Liver (tissue), 9 donors: ENCODE measurements around the gene CACNA1C. TPM values are rescaled to one million over a fixed set of nuclear protein-coding genes. Genes with fewer than 3 reads are reported as not detected.
A peak's percentile ranks its signal among the peaks of the same experiment; 100 is the strongest.

ENCODE experiments used
- DNase-seq: peaks from one replicate; pipeline ENCODE4 v3.0.0-alpha.2; 2017; ENCODE audit warnings: low spot score
- H3K27ac ChIP-seq, 2 donors: one replicate each; pipeline ENCODE4 v1.7.0; 2013; ENCODE audit warnings: inconsistent platforms in 2 of 2, low read length in 2 of 2, control low read depth in 1 of 2, low read depth in 1 of 2, mild to moderate bottlenecking in 1 of 2
- H3K27me3 ChIP-seq, 4 donors: one replicate each; pipeline versions ENCODE4 v1.6.1 to v1.7.0; 2013; ENCODE audit warnings: low read length in 3 of 4, inconsistent platforms in 1 of 4, mild to moderate bottlenecking in 1 of 4, moderate library complexity in 1 of 4; ENCODE audit not compliant: control insufficient read depth in 4 of 4, insufficient read depth in 4 of 4
- H3K36me3 ChIP-seq, 4 donors: one replicate each; pipeline versions ENCODE4 v1.6.1 to v1.7.0; 2013; ENCODE audit warnings: low read length in 3 of 4, mild to moderate bottlenecking in 3 of 4, low read depth in 1 of 4, moderate library complexity in 1 of 4; ENCODE audit not compliant: control insufficient read depth in 4 of 4, insufficient read depth in 3 of 4
- H3K4me1 ChIP-seq, 4 donors: one replicate each; pipeline versions ENCODE4 v1.6.1 to v1.7.0; 2013; ENCODE audit warnings: low read length in 3 of 4, mild to moderate bottlenecking in 3 of 4, moderate library complexity in 1 of 4; ENCODE audit not compliant: control insufficient read depth in 4 of 4, insufficient read depth in 4 of 4
- H3K4me3 ChIP-seq, 3 donors: one replicate each; pipeline versions ENCODE4 v1.6.1 to v1.7.0; 2013; ENCODE audit warnings: low read length in 3 of 3, control low read depth in 1 of 3, low read depth in 1 of 3, mild to moderate bottlenecking in 1 of 3
- H3K9ac ChIP-seq, 2 donors: one replicate each; pipeline ENCODE4 v1.7.0; 2013; ENCODE audit warnings: low read length in 2 of 2, mild to moderate bottlenecking in 2 of 2, moderate library complexity in 2 of 2, control low read depth in 1 of 2, low read depth in 1 of 2
- H3K9me3 ChIP-seq, 4 donors: one replicate each; pipeline versions ENCODE4 v1.6.1 to v1.7.0; 2013; ENCODE audit warnings: low read length in 3 of 4; ENCODE audit not compliant: control insufficient read depth in 4 of 4
- FOXA1 ChIP-seq: IDR thresholded peaks from 2 replicates; pipeline ENCODE4 v1.6.1; 2016; ENCODE audit warnings: antibody characterized with exemption
- FOXA2 ChIP-seq: IDR thresholded peaks from 2 replicates; pipeline ENCODE4 v1.6.1; 2016; ENCODE audit warnings: antibody characterized with exemption
- GABPA ChIP-seq, 2 donors: IDR thresholded peaks in 1 of 2; conservative IDR thresholded peaks in 1 of 2; 2 replicates each; pipeline ENCODE4 v1.6.1; 2016; ENCODE audit warnings: antibody characterized with exemption in 2 of 2, mild to moderate bottlenecking in 1 of 2, moderate library complexity in 1 of 2
- HNF4A ChIP-seq, 2 donors: conservative IDR thresholded peaks; 2 replicates each; pipeline ENCODE4 v1.6.1; 2016; ENCODE audit warnings: antibody characterized with exemption in 2 of 2, mild to moderate bottlenecking in 2 of 2
- HNF4G ChIP-seq: IDR thresholded peaks from 2 replicates; pipeline ENCODE4 v1.6.1; 2016; ENCODE audit warnings: antibody characterized with exemption
- NR2F2 ChIP-seq: IDR thresholded peaks from 2 replicates; pipeline ENCODE4 v1.6.1; 2016; ENCODE audit warnings: antibody characterized with exemption
- REST ChIP-seq: IDR thresholded peaks from 2 replicates; pipeline ENCODE4 v1.6.1; 2016; ENCODE audit warnings: antibody characterized with exemption, mild to moderate bottlenecking
- RXRA ChIP-seq, 2 donors: IDR thresholded peaks; 2 replicates each; pipeline ENCODE4 v1.6.1; 2017 to 2018; ENCODE audit warnings: antibody characterized with exemption in 2 of 2, mild to moderate bottlenecking in 1 of 2
- TAF1 ChIP-seq: conservative IDR thresholded peaks from 2 replicates; pipeline ENCODE4 v1.6.1; 2016; ENCODE audit warnings: antibody characterized with exemption, mild to moderate bottlenecking
- YY1 ChIP-seq: IDR thresholded peaks from 2 replicates; pipeline ENCODE4 v1.6.1; 2016; ENCODE audit warnings: antibody characterized with exemption, mild to moderate bottlenecking
- ZBTB33 ChIP-seq: IDR thresholded peaks from 2 replicates; pipeline ENCODE4 v1.6.1; 2016; ENCODE audit warnings: antibody characterized with exemption
- WGBS: extraction: QIAGEN DNeasy Blood & Tissue Kit; methylation state at CpG from one replicate; pipeline ENCODE4 v1.1.7; 2013; 5-methylcytosine and 5-hydroxymethylcytosine counted together
- polyA plus RNA-seq, 2 donors: library from polyadenylated mRNA; stranded (reverse) in 1 of 2; unstranded in 1 of 2; fragments of 200-250 nt in 1 of 2; fragments of >200 nt in 1 of 2; fragmentation: Nextera tagmentation in 1 of 2; extraction: Ambion mirVana in 1 of 2; gene quantifications; one replicate each; pipeline versions ENCODE4 v1.2.1 to v1.2.3, GENCODE V29; 2013 to 2015
- total RNA-seq, 2 donors: library from RNA; depleted of rRNA; stranded (reverse); fragments of >200 nt; gene quantifications; one replicate each; pipeline ENCODE4 v1.2.3, GENCODE V29; 2014
- TF ChIP-seq, protein P1 (sequence below): IDR thresholded peaks from 2 replicates; pipeline ENCODE4 v1.6.1; 2016; ENCODE audit warnings: antibody characterized with exemption
- TF ChIP-seq, protein P2 (sequence below): fragments of 150-350 bp; IDR thresholded peaks from 2 replicates; pipeline ENCODE4 v1.5.1; 2017; ENCODE audit warnings: improper control_type of control experiment, low read depth, low read length; ENCODE audit not compliant: missing input control
- TF ChIP-seq, protein P3 (sequence below): IDR thresholded peaks from 2 replicates; pipeline ENCODE4 v1.6.1; 2016; ENCODE audit warnings: antibody characterized with exemption
- donor health status: healthy.
- donor health status: healthy.
- donor health status: healthy.
- donor health status: healthy.
- donor health status: healthy.

The CACNA1C gene
- total and polyA plus RNA-seq, 4 donors: 0.23 to 1.9 (median 0.41) TPM

DNA sequence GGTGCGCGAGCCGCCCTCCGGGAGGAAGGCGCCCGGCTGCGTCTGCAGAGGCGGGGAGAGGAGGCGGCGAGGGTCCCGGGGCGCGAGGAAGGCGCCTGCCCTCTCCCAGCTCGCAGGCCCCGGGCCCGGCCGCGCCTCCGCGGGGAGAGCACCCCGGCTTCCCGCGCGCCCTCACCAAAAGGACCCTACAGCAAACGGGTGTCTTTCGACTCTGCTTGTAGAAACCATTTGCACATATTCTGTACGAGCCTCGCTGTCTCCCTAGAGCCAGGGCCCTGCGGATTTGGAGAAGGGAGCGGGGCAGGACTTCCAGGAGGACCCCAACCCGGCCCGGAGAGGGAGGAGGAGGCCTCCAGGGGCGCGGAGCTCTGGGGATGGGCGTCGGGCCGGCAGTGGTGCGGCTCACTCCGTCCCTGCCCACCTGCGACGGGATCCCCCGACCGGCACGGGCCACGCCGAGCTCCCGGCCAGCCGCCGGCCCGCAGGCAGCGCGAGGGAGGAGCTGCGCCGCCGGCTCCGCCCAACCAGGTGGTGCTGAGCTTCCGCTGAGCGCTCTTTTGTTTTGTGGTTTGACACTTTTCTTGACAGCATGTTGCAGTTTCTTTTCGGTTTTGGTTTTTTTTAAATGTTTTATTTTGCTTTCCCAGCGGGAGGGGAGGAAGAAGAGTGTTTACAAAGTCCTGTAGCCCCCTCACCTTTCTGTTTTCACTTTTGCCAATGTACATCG is 638.7 kb downstream of the CACNA1C start:
- Histone ChIP-seq H3K4me1 (peaks cover 5 to 16% (median 6%) of the 10 kb centered on the region in 4 donors), H3K9ac (no peak overlapping the region), H3K27ac (no peak overlapping the region), H3K4me3 (peak overlapping the region in 2 of 3 donors; percentile 16 to 46), H3K36me3 (no peaks in the 10 kb centered on the region), H3K9me3 (no peaks in the 10 kb centered on the region), H3K27me3 (peaks cover 0 to 9% (median 0%) of the 10 kb centered on the region in 4 donors)
- TF ChIP-seq FOXA1: no peak
- no peak for TF ChIP-seq RXRA (IDR thresholded peaks at IDR 0.05)
- TF ChIP-seq TAF1: no peak
- TF ChIP-seq, protein P1, sequence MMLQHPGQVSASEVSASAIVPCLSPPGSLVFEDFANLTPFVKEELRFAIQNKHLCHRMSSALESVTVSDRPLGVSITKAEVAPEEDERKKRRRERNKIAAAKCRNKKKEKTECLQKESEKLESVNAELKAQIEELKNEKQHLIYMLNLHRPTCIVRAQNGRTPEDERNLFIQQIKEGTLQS: no peak
- TF ChIP-seq NR2F2: no peak
- no peak for TF ChIP-seq GABPA (IDR thresholded peaks at IDR 0.05 in 1 of 2, conservative IDR thresholded peaks at IDR 0.05 in 1 of 2)
- no peak for TF ChIP-seq HNF4A (conservative IDR thresholded peaks at IDR 0.05)
- TF ChIP-seq REST: no peak
- TF ChIP-seq HNF4G: no peak
- no peak for TF ChIP-seq FOXA2
- TF ChIP-seq, protein P2, sequence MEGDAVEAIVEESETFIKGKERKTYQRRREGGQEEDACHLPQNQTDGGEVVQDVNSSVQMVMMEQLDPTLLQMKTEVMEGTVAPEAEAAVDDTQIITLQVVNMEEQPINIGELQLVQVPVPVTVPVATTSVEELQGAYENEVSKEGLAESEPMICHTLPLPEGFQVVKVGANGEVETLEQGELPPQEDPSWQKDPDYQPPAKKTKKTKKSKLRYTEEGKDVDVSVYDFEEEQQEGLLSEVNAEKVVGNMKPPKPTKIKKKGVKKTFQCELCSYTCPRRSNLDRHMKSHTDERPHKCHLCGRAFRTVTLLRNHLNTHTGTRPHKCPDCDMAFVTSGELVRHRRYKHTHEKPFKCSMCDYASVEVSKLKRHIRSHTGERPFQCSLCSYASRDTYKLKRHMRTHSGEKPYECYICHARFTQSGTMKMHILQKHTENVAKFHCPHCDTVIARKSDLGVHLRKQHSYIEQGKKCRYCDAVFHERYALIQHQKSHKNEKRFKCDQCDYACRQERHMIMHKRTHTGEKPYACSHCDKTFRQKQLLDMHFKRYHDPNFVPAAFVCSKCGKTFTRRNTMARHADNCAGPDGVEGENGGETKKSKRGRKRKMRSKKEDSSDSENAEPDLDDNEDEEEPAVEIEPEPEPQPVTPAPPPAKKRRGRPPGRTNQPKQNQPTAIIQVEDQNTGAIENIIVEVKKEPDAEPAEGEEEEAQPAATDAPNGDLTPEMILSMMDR: no peak
- TF ChIP-seq, protein P3, sequence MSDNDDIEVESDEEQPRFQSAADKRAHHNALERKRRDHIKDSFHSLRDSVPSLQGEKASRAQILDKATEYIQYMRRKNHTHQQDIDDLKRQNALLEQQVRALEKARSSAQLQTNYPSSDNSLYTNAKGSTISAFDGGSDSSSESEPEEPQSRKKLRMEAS: no peak
- no peak for TF ChIP-seq YY1
- 4% methylated on average over 62 of the region's 62 CpGs for WGBS
- peak; percentile 53 for DNase-seq

DNA sequence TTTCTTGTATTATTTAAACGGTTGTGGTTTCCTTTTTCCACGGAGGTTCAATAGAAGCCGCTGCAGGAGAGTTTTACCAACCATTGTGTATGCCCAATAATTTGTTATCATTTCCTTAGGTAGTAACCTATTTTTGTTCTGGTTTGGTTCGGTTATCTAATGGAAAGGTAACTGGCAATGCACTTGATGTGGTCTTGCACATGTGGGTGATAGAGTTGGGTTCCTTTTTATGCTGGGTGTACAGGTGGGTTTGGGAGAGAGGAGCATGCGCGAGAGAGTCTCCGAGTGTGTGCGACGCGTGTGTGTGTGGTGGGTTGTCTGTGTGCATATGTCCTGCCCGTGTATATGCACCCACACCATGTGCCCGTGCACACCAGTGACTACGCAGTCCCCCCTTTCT is 639.3 kb downstream of the CACNA1C start:
- H3K9me3 ChIP-seq: no peaks in the 10 kb centered on the region
- peaks cover 0 to 14% (median 0%) of the 10 kb centered on the region in 4 donors for H3K27me3 ChIP-seq
- peaks cover 5 to 16% (median 6%) of the 10 kb centered on the region in 4 donors for H3K4me1 ChIP-seq
- no peaks in the 10 kb centered on the region for H3K36me3 ChIP-seq
- TF ChIP-seq ZBTB33: no peak
- H3K4me3 ChIP-seq: peak overlapping the region in 1 of 3 donors; percentile 46
- H3K9ac ChIP-seq: no peak overlapping the region
- no peak overlapping the region for H3K27ac ChIP-seq
- no peak for DNase-seq
- WGBS: 55% methylated on average over 13 of the region's 13 CpGs
